Tibial nerve (tissue), 4 donors: ENCODE measurements around the gene ALKBH4.

Experiments used
- CTCF ChIP-seq, 5 experiments: fragments of 200-600 bp in 3 of 5; fragments of 450-650 bp in 2 of 5; sonication (generic) in 3 of 5; IDR thresholded peaks; one replicate each; pipeline ENCODE4 v1.5.1; 2016 to 2019; ENCODE audit warnings: antibody characterized with exemption in 5 of 5, mild to moderate bottlenecking in 3 of 5, moderate library complexity in 2 of 5
- EP300 ChIP-seq, 2 donors: sonication (generic); formaldehyde crosslinking; IDR thresholded peaks; one replicate each; pipeline ENCODE4 v1.6.1; 2017; ENCODE audit warnings: antibody characterized with exemption in 2 of 2, mild to moderate bottlenecking in 1 of 2
- POLR2A ChIP-seq, 2 donors: fragments of 450-650 bp; IDR thresholded peaks; one replicate each; pipeline ENCODE4 v1.6.1; 2017; ENCODE audit warnings: antibody characterized with exemption in 2 of 2, mild to moderate bottlenecking in 2 of 2, moderate library complexity in 2 of 2

GRCh38 chr7:102447311-102447710 is 17.4 kb downstream of the ALKBH4 start:
- TF ChIP-seq CTCF (IDR thresholded peaks at IDR 0.05) = no peak
- TF ChIP-seq POLR2A (IDR thresholded peaks at IDR 0.05) = no peak
- no peak for TF ChIP-seq EP300 (IDR thresholded peaks at IDR 0.05)
